MM.1S (cell line): ENCODE results near the gene SLIT3.

Source experiments
- DNase-seq: peaks from one replicate; pipeline ENCODE4 v3.0.0-alpha.2; 2015
- H2AFZ ChIP-seq: fragments of 300-600 bp; sonication (generic); 2 replicates; pipeline ENCODE4 v1.6.0; 2016; ENCODE audit warnings: antibody characterized with exemption, low read length
- H3F3A ChIP-seq: fragments of 300-600 bp; sonication (generic); 2 replicates; pipeline ENCODE4 v1.6.1; 2016; ENCODE audit warnings: mild to moderate bottlenecking, antibody characterized with exemption, low read length, moderate library complexity, mixed read lengths; ENCODE audit not compliant: insufficient read depth
- H3K27ac ChIP-seq: fragments of 300-600 bp; sonication (generic); 2 replicates; pipeline ENCODE4 v1.5.1; 2016; ENCODE audit warnings: mild to moderate bottlenecking, low read length
- H3K27me3 ChIP-seq: fragments of 300-600 bp; sonication (generic); replicated peaks from 2 replicates; pipeline ENCODE4 v1.6.0; 2016; ENCODE audit warnings: low read length; ENCODE audit not compliant: insufficient read depth
- H3K36me3 ChIP-seq: fragments of 300-600 bp; sonication (generic); replicated peaks from 2 replicates; pipeline ENCODE4 v1.6.1; 2016; ENCODE audit warnings: mild to moderate bottlenecking, low read length, mixed read lengths; ENCODE audit not compliant: insufficient read depth
- H3K4me1 ChIP-seq: fragments of 300-600 bp; sonication (generic); 2 replicates; pipeline ENCODE4 v1.6.1; 2016; ENCODE audit warnings: low read length, mixed read lengths
- H3K4me2 ChIP-seq: fragments of 300-600 bp; sonication (generic); 2 replicates; pipeline ENCODE4 v1.6.0; 2016; ENCODE audit warnings: low read depth, low read length
- H3K4me3 ChIP-seq: fragments of 300-600 bp; sonication (generic); 2 replicates; pipeline ENCODE4 v1.5.1; 2016; ENCODE audit warnings: low read length, mixed read lengths
- H3K79me2 ChIP-seq: fragments of 300-600 bp; sonication (generic); 2 replicates; pipeline ENCODE4 v1.6.1; 2016; ENCODE audit warnings: mixed run types, low read length, mixed read lengths
- H3K9ac ChIP-seq: fragments of 300-600 bp; sonication (generic); 2 replicates; pipeline ENCODE4 v1.6.1; 2016; ENCODE audit warnings: low read length, mixed read lengths
- H3K9me2 ChIP-seq: fragments of 300-600 bp; sonication (generic); replicated peaks from 2 replicates; pipeline ENCODE4 v1.6.1; 2016; ENCODE audit warnings: mild to moderate bottlenecking, low read length, mixed read lengths; ENCODE audit not compliant: insufficient read depth
- H3K9me3 ChIP-seq: fragments of 300-600 bp; sonication (generic); replicated peaks from 2 replicates; pipeline ENCODE4 v1.6.1; 2016; ENCODE audit warnings: mild to moderate bottlenecking, low read length, mixed read lengths; ENCODE audit not compliant: insufficient read depth
- H4K20me1 ChIP-seq: fragments of 300-600 bp; sonication (generic); 2 replicates; pipeline ENCODE4 v1.6.1; 2016; ENCODE audit warnings: mild to moderate bottlenecking, low read length, moderate library complexity, mixed read lengths; ENCODE audit not compliant: insufficient read depth
- EZH2 ChIP-seq: fragments of 300-600 bp; sonication (generic); optimal IDR thresholded peaks from 2 replicates; pipeline ENCODE3; 2017; ENCODE audit warnings: low read depth, mild to moderate bottlenecking, antibody characterized with exemption, low read length, mixed read lengths
- EZH2phosphoT487 ChIP-seq: fragments of 300-600 bp; sonication (generic); IDR thresholded peaks from 2 replicates; pipeline ENCODE4 v1.6.1; 2018; ENCODE audit warnings: antibody characterized with exemption, low read length
- TF ChIP-seq, protein P1 (sequence below): fragments of 300-600 bp; sonication (generic); IDR thresholded peaks from 2 replicates; pipeline ENCODE4 v1.5.1; 2016; ENCODE audit warnings: antibody characterized with exemption, low read length, mixed read lengths

SLIT3 gene

GRCh38 chr5:168683247-168683926, 617.6 kb downstream of the SLIT3 start:
- no peaks in the 10 kb centered on the region for H3K79me2 ChIP-seq
- no peak overlapping the region for H2AFZ ChIP-seq
- no peaks in the 10 kb centered on the region for H3K36me3 ChIP-seq
- no peaks in the 10 kb centered on the region for H3K4me1 ChIP-seq
- no peaks in the 10 kb centered on the region for H4K20me1 ChIP-seq
- H3K27ac ChIP-seq, result no peak overlapping the region
- H3K9me2 ChIP-seq, result no peaks in the 10 kb centered on the region
- no peak overlapping the region for H3K9ac ChIP-seq
- no peaks in the 10 kb centered on the region for H3K27me3 ChIP-seq
- H3K4me2 ChIP-seq, result no peak overlapping the region
- DNase-seq, result no peak
- H3K9me3 ChIP-seq, result no peaks in the 10 kb centered on the region
- no peaks in the 10 kb centered on the region for H3F3A ChIP-seq
- no peak for TF ChIP-seq EZH2
- no peak for TF ChIP-seq EZH2phosphoT487
- TF ChIP-seq, protein P1, sequence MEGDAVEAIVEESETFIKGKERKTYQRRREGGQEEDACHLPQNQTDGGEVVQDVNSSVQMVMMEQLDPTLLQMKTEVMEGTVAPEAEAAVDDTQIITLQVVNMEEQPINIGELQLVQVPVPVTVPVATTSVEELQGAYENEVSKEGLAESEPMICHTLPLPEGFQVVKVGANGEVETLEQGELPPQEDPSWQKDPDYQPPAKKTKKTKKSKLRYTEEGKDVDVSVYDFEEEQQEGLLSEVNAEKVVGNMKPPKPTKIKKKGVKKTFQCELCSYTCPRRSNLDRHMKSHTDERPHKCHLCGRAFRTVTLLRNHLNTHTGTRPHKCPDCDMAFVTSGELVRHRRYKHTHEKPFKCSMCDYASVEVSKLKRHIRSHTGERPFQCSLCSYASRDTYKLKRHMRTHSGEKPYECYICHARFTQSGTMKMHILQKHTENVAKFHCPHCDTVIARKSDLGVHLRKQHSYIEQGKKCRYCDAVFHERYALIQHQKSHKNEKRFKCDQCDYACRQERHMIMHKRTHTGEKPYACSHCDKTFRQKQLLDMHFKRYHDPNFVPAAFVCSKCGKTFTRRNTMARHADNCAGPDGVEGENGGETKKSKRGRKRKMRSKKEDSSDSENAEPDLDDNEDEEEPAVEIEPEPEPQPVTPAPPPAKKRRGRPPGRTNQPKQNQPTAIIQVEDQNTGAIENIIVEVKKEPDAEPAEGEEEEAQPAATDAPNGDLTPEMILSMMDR, result no peak
- no peak overlapping the region for H3K4me3 ChIP-seq

DNA sequence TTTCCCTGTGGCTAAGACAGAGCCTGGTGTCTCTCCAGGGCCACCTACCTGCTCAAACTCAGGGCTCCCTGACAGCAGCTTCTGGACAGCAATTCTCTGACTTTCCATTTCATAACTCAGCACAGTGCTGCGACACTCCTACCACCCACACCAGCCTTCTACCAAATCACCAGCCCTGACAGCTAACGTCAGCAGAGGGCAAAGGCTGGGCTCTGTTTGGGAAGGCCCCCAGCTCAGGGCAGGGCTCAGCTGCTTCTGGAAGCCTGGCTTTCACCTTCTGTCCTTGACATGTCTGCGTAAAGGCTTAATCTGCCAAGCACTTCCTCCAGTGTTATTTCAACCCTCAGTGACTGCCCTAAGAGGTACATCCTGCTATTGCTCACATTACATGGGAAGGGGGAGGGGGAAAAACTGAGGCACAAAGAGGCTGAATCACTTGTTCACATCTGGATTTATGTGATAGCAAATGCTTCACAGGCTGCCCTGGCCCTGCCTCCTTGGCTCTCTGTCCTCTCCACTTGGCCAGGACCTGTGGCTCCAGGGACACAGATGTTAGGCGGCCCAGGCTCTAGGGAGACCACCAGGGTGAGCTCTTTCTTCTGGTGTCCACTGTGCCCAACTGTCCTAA, 619.3 kb downstream of the SLIT3 start:
- no peaks in the 10 kb centered on the region for H3K36me3 ChIP-seq
- H3K4me2 ChIP-seq, result no peak overlapping the region
- DNase-seq, result no peak
- H3K9me2 ChIP-seq, result no peaks in the 10 kb centered on the region
- TF ChIP-seq, protein P1, result no peak
- TF ChIP-seq EZH2phosphoT487 (no peak), EZH2 (no peak)
- no peak overlapping the region for H2AFZ ChIP-seq
- no peak overlapping the region for H3K27ac ChIP-seq
- H3K79me2 ChIP-seq, result no peaks in the 10 kb centered on the region
- H3K4me1 ChIP-seq, result no peaks in the 10 kb centered on the region
- no peaks in the 10 kb centered on the region for H3K27me3 ChIP-seq
- H3F3A ChIP-seq, result no peaks in the 10 kb centered on the region
- no peak overlapping the region for H3K9ac ChIP-seq
- no peaks in the 10 kb centered on the region for H4K20me1 ChIP-seq
- no peak overlapping the region for H3K4me3 ChIP-seq
- no peaks in the 10 kb centered on the region for H3K9me3 ChIP-seq

GRCh38 chr5:168680395-168680794, 620.5 kb downstream of the SLIT3 start:
- H3K4me2 ChIP-seq, result no peak overlapping the region
- no peak for DNase-seq

More at GRCh38 chr5:168680395-168680794, 620.5 kb downstream of the SLIT3 start:
- Histone ChIP-seq H3F3A (0 out of 2 replicates have a peak, but pooled peaks cover 2% of the 10 kb centered on the region), H3K9ac (no peak overlapping the region), H3K9me2 (no peaks in the 10 kb centered on the region), H3K36me3 (no peaks in the 10 kb centered on the region), H3K9me3 (no peaks in the 10 kb centered on the region), H3K4me1 (peaks cover 6% of the 10 kb centered on the region), H3K4me3 (no peak overlapping the region), H2AFZ (no peak overlapping the region), H3K79me2 (no peaks in the 10 kb centered on the region), H3K27me3 (no peaks in the 10 kb centered on the region), H3K27ac (no peak overlapping the region), H4K20me1 (no peaks in the 10 kb centered on the region)
- TF ChIP-seq EZH2, result no peak
- no peak for TF ChIP-seq EZH2phosphoT487
- TF ChIP-seq, protein P1, result no peak
